Smooth muscle cell (in vitro differentiated cells): ENCODE results near the gene ZNF888. TPM values are rescaled to one million over a fixed set of nuclear protein-coding genes. Genes with fewer than 3 reads are reported as not detected.

Experiments
- DNase-seq: peaks from one replicate; lab custom pipeline; 2025; ENCODE audit not compliant: unreplicated experiment; lab: John Stamatoyannopoulos, UW
- H2AFZ ChIP-seq: fragments of 200-600 bp; sonication (generic); 2 replicates; pipeline ENCODE4 v1.6.0; 2016; ENCODE audit warnings: antibody characterized with exemption, low read depth, mild to moderate bottlenecking
- H3F3A ChIP-seq: fragments of 200-600 bp; sonication (generic); 2 replicates; pipeline ENCODE4 v1.6.0; 2017; ENCODE audit warnings: antibody characterized with exemption, low read depth
- H3K27ac ChIP-seq: fragments of 200-600 bp; sonication (generic); 2 replicates; pipeline ENCODE4 v1.5.1; 2016; ENCODE audit warnings: low read depth, mild to moderate bottlenecking
- H3K27me3 ChIP-seq: fragments of 200-600 bp; sonication (generic); 2 replicates; pipeline ENCODE4 v1.6.1; 2016; ENCODE audit warnings: low read depth, mild to moderate bottlenecking
- H3K36me3 ChIP-seq: fragments of 200-600 bp; sonication (generic); 2 replicates; pipeline ENCODE4 v1.5.1; 2016; ENCODE audit warnings: low read depth
- H3K4me1 ChIP-seq: fragments of 200-600 bp; sonication (generic); 2 replicates; pipeline ENCODE4 v1.5.1; 2016; ENCODE audit warnings: low read depth
- H3K4me2 ChIP-seq: fragments of 200-600 bp; sonication (generic); 2 replicates; pipeline ENCODE4 v1.6.0; 2016; ENCODE audit warnings: mild to moderate bottlenecking
- H3K4me3 ChIP-seq: fragments of 200-600 bp; sonication (generic); 2 replicates; pipeline ENCODE4 v1.5.1; 2016; ENCODE audit warnings: mild to moderate bottlenecking
- H3K79me2 ChIP-seq: fragments of 200-600 bp; sonication (generic); 2 replicates; pipeline ENCODE4 v1.6.0; 2016; ENCODE audit warnings: low read depth, mild to moderate bottlenecking
- H3K9ac ChIP-seq: fragments of 200-600 bp; sonication (generic); 2 replicates; pipeline ENCODE4 v1.6.0; 2016; ENCODE audit warnings: low read depth
- H3K9me3 ChIP-seq: fragments of 200-600 bp; sonication (generic); replicated peaks from 2 replicates; pipeline ENCODE4 v1.5.1; 2016; ENCODE audit warnings: low read depth
- H4K20me1 ChIP-seq: fragments of 200-600 bp; sonication (generic); 2 replicates; pipeline ENCODE4 v1.6.0; 2016; ENCODE audit warnings: low read depth
- WGBS: methylation state at CpG from one replicate; pipeline ENCODE4 v1.1.7; 2016; ENCODE audit warnings: low lambda C conversion rate; 5-methylcytosine and 5-hydroxymethylcytosine counted together
- polyA plus RNA-seq: library from polyadenylated mRNA; unstranded; fragments of >200 nt; fragmentation: Nextera tagmentation; extraction: Ambion mirVana; gene quantifications from 2 replicates; pipeline ENCODE4 v1.2.1, GENCODE V29; 2016
- total RNA-seq: library from RNA; depleted of rRNA; stranded (reverse); fragments of >200 nt; gene quantifications from 2 replicates; pipeline ENCODE4 v1.2.3, GENCODE V29; 2014
- TF ChIP-seq, protein P1 (sequence below): fragments of 200-600 bp; sonication (generic); IDR thresholded peaks from 2 replicates; pipeline ENCODE4 v1.5.1; 2017; ENCODE audit warnings: borderline replicate concordance, mild to moderate bottlenecking, antibody characterized with exemption; ENCODE audit not compliant: insufficient read depth, poor library complexity, severe bottlenecking

ZNF888 gene
- total and polyA plus RNA-seq, 2 experiments from 2014 or later = 1.6 to 8.6 TPM

- 49% methylated on average over 17 of the region's 17 CpGs for WGBS
- TF ChIP-seq, protein P1, sequence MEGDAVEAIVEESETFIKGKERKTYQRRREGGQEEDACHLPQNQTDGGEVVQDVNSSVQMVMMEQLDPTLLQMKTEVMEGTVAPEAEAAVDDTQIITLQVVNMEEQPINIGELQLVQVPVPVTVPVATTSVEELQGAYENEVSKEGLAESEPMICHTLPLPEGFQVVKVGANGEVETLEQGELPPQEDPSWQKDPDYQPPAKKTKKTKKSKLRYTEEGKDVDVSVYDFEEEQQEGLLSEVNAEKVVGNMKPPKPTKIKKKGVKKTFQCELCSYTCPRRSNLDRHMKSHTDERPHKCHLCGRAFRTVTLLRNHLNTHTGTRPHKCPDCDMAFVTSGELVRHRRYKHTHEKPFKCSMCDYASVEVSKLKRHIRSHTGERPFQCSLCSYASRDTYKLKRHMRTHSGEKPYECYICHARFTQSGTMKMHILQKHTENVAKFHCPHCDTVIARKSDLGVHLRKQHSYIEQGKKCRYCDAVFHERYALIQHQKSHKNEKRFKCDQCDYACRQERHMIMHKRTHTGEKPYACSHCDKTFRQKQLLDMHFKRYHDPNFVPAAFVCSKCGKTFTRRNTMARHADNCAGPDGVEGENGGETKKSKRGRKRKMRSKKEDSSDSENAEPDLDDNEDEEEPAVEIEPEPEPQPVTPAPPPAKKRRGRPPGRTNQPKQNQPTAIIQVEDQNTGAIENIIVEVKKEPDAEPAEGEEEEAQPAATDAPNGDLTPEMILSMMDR = no peak
- no peaks in the 10 kb centered on the region for H3K9me3 ChIP-seq
Observed at GRCh38 chr19:52943884-52944643, 20.8 kb upstream of the ZNF888 start.

DNA sequence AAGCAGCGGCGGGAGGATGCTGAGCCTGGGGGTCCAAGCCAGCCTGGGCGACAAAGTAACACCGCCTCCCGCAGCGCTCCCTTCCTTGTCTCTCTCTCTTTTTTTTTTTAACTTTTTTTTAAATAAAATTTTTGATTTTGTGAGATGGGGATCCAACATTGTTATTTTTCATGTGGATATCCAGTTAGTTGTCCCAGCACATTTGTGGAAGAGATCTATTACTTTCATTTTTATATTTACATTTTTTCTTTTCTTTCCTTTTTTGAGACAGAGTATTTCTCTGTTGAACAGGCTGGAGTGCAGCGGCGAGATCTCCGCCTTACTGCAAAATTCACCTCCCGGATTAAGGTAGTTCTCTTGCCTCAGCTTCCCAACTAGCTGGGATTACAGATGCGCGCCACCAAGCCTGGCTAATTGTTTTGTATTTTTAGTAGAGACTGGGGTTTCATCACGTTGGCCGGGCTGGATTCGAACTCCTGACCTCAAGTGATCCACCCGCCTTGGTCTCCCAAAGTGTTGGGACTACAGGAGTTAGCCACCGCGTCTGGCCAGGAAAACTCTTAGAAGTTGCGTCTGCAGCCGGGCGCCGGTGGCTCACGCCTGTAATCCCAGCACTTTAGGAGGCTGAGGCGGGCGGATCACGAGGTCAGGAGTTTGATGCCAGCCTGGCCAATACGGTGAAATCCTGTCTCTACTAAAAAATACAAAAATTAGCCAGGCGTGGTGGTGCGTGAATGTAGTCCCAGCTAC lies 20.1 kb upstream of the ZNF888 start:
- peaks cover 34% of the 10 kb centered on the region for H3K79me2 ChIP-seq
- H3K4me2 ChIP-seq = peak overlapping the region; percentile 98
- H3K27me3 ChIP-seq = no peaks in the 10 kb centered on the region
- H3K9ac ChIP-seq = peak overlapping the region; percentile 56
- H3K4me3 ChIP-seq = peak overlapping the region; percentile 95
- H3F3A ChIP-seq = peaks cover 27% of the 10 kb centered on the region
- TF ChIP-seq, protein P1 = no peak
- peak overlapping the region; percentile 49 for H2AFZ ChIP-seq
- no peaks in the 10 kb centered on the region for H3K9me3 ChIP-seq
- peak overlapping the region; percentile 92 for H3K27ac ChIP-seq
- no peaks in the 10 kb centered on the region for H3K36me3 ChIP-seq
- peaks cover 10% of the 10 kb centered on the region for H3K4me1 ChIP-seq
- no peak for DNase-seq
- peaks cover 5% of the 10 kb centered on the region for H4K20me1 ChIP-seq
- WGBS = 65% methylated on average over 29 of the region's 29 CpGs

More at GRCh38 chr19:52943884-52944643, 20.8 kb upstream of the ZNF888 start:
- Histone ChIP-seq H3K36me3 (peaks cover 1% of the 10 kb centered on the region), H3F3A (peaks cover 27% of the 10 kb centered on the region), H3K4me3 (no peak overlapping the region), H3K27me3 (no peaks in the 10 kb centered on the region), H3K4me2 (peak overlapping the region; percentile 1), H2AFZ (no peak overlapping the region), H3K79me2 (peaks cover 29% of the 10 kb centered on the region), H3K9ac (peak overlapping the region; percentile 16), H4K20me1 (peaks cover 5% of the 10 kb centered on the region), H3K4me1 (peaks cover 10% of the 10 kb centered on the region), H3K27ac (peak overlapping the region; percentile 92)
- no peak for DNase-seq

DNA sequence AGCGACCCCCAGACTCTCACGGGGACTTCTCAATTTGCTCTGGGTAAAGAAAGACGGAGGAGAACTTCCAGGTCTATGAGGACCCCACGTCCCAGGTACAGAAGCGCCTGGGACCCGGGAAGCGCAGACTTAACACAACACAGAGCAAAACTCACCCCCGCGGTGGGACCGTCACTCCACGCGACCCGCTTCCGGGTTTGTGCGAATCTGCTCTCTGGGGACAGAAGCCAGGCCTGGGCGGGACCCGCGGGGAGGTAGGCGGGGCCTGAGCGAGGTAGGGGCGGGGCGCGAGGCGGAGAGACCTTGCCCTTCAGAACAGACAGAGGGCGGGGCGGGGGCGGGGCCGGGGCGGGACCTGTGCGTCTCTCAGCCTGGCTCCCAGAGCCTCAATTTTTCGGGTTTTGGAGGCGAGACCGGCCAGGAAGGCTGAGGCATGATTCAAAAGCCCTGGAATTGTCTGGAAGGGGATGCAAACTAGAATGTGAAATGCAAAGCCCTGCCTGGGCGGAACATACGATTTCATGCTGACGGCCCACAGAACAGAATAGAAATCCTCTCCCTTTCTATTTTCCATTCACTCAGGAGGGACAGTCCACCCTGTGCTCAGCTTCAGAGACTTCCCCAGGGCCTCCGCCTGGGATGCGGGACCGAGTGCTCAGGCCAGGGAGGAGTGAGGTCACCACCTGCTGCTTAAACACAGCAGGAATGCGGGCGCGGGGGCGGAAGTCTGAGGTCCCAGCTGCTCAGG lies 19.3 kb upstream of the ZNF888 start:
- Histone ChIP-seq H3K79me2 (peaks cover 42% of the 10 kb centered on the region), H3F3A (peaks cover 27% of the 10 kb centered on the region), H3K27me3 (no peaks in the 10 kb centered on the region), H3K36me3 (no peaks in the 10 kb centered on the region), H3K27ac (peak overlapping the region; percentile 92), H3K9ac (peak overlapping the region; percentile 88), H3K4me3 (peak overlapping the region; percentile 95), H3K9me3 (no peaks in the 10 kb centered on the region), H3K4me1 (peaks cover 10% of the 10 kb centered on the region), H4K20me1 (peaks cover 5% of the 10 kb centered on the region), H2AFZ (peak overlapping the region; percentile 94), H3K4me2 (peak overlapping the region; percentile 98)
- under 1% methylated on average over 43 of the region's 43 CpGs for WGBS
- TF ChIP-seq, protein P1 = no peak
- peak; percentile 84 for DNase-seq
